GM18520 (cell line): ENCODE data around the gene LSR.
"Not testable (repeated sequence)": the region's sequence is repeated elsewhere in the genome, so short reads cannot be mapped to it uniquely, and the experiment has no call there.

Experiments used
- ATAC-seq: cut with Tn5 transposase; IDR thresholded peaks from one replicate; pipeline ENCODE4 v1.9.1; 2021; ENCODE audit not compliant: unreplicated experiment

Gene LSR

DNA sequence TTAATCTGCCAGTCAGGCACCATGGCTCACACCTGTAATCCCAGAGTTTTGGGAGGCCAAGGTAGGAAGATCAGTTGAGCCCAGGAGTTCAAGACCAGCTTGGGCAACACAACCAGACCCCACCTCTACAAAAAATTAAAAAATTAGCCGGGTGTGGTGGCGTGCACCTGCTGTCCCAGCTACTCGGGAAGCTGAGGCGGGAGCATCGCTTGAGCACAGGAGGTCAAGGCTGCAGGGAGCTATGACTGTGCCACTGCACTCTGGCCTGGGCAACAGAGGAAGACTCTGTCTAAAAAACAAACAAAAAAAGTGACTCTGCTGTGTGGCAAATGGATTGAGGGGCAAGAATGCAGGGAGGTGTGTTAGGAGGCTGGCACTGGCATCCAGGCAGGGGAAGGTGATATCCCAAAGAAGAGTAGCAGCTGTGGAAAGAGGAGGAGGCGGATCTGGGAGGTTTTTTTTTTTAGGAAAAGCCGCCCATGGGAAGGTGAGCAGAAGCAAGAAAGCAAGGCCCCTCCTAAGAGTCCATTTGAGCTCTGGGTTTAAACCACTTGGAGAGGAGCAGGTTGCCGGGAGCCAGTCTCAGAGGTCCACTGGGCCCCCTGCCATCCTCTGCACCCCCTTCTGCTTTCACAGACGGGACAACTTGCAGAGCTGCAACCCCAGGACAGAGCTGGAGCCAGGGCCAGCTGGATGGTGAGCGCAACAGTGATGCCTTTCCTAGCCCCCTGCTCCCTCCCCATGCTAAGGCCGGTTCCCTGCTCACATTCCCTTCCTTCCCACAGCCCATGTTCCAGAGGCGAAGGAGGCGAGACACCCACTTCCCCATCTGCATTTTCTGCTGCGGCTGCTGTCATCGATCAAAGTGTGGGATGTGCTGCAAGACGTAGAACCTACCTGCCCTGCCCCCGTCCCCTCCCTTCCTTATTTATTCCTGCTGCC lies 35.6 kb downstream of the LSR start:
- no peak for ATAC-seq

DNA sequence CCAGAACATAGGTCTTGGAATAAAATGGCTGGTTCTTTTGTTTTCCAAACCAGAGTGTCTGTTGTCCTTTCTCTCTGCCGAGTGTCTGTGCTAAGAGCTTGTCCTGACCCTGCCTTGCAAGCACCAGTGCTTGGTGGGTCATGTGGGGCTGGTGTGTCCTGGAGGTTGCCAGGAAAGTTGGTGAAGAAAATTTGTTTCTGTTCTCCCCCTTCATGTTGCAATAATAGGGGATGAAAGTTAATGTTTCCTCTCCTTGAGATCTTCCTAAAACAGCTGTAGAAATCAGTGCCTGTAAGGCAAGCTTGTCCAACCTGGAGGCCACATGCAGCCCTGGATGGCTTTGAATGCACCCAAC lies 36.3 kb downstream of the LSR start:
- ATAC-seq = no peak

DNA sequence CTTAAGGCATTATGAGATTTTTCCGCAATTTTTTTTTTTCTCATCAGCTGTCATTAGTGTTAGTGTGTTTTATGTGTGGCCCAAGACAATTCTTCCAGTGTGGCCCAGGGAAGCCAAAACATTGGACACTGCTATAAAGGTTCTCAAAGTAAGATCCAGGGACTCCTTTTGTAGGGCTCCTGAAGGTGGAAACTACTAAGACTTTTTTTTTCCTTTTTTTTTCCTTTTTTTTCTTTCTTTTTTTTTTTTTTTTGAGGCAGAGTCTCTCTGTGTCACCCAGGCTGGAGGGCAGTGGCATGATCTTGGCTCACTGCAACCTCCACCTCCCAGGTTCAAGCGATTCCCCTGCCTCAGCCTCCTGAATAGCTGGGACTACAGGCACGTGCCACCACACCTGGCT lies 36.7 kb downstream of the LSR start:
- ATAC-seq = not testable (repeated sequence)

DNA sequence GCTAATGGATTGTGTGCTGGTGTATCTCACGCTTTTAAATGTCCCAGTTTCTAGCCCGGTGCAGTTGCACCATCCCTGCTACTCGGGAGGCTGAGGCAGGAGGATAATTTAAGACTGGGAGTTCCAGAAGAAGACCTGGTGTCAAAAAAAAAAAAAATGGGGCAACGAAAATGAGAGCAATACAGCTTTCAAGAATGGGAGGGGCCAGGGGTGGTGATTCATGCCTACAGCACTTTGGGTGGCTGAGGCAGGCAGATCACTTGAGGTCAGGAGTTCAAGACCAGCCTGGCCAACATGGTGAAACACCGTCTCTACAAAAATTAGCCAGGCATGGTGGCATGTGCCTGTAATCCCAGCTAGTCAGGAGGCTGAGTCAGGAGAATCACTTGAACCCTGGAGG lies 37.3 kb downstream of the LSR start:
- not testable (repeated sequence) for ATAC-seq

DNA sequence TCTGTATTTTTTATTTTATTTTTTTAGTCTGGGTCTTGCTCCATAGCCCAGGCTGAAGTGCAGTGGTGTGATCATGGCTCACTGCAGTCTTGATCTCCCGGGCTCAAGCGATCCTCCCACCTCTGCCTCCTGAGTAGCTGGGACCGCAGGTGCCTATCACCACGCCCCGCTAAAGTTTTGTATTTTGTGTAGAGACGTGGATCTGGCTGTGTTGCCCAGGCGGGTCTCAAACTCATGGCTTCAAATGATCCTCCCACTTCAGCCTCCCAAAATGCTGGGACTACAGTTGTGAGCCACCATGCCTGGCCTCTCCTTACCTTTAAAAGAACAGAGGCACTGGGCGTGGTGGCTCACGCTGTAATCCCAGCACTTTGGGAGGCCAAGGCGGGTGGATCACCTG lies 38.9 kb downstream of the LSR start:
- ATAC-seq = no peak

DNA sequence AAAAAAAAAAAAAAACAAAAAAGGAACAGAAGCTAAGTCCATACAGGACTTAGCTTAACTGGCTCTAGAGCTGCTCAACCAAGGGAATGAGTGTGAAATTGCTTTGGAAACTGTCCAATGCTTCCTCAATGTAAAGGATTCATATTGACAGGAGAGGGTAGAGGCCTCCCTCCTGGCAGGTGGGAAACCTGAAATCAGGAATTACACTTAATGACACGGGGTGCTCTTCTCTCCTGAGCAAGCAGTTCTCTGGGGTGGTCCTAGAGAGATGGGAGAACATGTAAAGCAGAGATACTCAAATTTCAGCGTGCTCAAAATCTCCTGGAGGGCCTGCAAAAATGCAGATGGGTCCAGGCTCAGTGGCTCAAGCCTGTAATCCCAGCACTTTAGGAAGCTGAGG lies 39.5 kb downstream of the LSR start:
- ATAC-seq = no peak

DNA sequence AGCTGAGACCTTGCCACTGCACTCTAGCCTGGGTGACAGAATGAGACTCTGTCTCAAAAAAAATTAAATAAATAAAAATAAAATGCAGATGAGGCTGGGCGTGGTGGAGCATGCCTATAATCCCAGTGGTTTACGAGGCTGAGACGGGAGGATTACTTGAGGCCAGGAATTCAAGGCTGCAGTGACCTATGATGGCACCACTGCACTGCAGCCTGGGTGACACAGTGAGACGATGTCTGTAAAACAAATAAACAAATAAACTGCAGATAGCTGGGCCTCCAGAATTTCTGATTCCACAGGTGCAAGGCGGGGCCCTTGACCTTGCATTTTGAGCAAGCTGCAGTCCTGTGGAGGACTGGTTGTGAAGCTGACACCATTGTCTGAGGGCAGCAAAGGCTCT lies 40.1 kb downstream of the LSR start:
- ATAC-seq = no peak

DNA sequence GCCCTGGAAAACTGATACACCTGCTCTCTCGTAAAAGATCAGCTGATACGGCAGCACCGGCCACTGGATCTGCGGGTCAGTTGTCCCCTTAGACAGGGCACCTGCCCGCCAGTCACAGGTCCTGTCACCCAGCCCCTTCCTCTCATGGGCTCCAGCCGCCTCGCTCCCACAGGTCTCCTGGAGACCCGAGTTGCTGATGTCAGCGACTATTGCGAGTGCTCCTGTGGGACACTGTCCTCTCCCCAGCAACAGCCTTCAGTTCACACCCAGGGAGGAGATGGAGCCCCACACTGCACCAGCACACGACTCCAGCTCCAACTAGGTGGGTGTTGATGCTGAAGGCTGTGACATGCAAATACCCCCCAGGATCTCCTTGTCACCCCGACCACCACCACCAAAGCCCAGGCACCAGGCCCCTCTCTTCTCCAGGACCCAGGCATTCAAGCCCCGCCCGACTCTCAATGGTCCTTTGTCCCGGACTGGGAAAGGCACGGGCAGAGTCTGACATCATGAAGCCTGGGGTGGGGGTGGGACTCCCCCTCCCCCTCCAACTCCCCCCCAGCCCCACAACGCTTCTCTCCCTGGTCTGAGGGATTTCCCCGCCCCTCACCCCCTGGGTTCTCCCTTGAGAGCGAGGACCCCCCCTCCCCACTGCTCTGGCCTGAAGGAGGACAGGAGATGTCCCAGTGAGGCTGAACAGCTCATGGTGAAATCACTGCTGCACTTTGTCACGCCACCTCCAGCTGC lies 41.8 kb downstream of the LSR start:
- ATAC-seq = no peak

DNA sequence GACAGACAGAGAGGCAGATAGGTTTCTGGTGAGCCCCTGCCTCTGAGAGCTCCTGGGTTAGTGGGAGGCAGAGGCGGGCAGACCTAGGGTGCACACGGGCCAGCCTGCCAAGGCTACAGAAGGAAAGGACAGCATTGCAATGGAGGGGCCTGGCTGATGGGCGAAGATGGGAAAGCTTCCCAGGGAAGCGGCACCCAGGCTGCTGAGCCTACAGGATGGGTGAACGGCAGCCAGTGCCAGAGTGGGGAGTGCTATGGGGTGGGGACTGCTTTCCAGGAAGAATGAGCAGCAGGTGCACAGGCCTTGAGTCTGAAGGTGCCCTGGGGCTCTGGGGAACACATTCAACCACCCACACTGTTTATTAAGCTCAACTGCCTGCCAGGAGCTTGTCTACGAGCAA lies 42.5 kb downstream of the LSR start:
- ATAC-seq = no peak

DNA sequence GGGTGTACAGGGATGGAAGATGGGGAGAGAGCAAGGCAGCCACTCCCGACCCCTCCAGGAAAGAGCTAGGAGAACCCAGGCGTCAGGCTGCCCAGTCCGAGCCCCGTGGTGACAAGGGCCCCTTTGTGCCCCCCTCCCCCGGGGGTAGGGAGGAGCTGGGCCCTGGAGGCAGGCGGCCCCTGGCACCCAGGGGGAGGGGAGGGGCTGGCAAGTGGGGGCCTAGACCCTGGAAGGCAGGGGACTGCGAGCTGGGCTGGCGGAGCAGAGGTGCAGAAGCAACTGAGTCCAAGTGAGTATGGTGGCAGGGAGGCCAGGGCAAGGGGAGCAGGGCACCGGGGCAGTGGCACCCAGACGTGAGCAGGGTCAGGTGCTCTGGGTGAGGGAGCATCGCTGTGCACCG lies 43.1 kb downstream of the LSR start, which contains the start of gene MAG:
Gene MAG, plus strand, starts transcription at position 246 of the 400 bp plus-strand sequence. CDS start 3,248 bp downstream, outside the sequence.
- ATAC-seq = no peak

DNA sequence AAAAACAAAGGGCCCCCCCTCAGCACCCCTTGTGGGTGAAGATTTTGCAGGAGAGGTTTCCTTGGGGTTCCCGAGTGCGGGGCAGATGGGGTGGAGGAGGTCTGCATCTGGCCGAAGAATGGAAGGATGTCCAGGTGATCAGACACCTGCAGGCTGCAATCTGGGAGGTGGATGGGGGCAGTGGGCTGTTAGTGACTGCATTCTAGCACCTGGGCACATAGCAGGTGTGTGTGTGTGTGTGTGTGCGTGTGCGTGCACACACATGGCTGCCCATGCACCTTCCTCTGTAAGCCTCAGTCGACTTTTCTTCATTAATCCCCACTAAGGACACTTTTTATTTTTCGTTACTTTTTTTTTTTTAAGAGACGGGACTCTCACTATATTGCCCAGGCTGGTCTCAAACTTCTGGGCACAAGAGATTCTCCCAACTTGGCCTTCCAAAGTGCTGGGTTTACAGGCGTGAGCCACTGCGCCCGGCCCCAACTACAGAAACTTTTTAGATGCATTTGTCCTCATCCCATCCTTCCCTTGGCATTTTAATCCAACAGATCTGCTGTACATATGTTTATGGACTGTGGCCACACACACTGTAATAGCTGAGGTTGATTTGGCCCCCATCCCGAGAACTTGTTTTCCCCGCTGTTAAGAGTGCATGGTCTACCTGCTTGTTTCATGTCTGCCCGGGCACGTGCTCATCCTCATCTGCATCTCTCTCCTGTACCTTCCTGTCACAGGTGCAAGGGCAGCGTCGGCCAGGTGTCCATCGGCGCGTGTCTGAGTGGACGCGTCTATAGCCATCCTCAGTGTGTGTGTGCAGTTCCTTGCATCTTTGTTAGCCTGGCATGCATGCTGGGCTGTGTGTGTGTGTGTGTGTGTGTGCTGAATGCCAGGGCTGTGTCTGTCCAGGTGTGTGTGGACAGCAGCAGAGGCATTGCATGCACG lies 43.9 kb downstream of the LSR start:
- ATAC-seq = no peak

DNA sequence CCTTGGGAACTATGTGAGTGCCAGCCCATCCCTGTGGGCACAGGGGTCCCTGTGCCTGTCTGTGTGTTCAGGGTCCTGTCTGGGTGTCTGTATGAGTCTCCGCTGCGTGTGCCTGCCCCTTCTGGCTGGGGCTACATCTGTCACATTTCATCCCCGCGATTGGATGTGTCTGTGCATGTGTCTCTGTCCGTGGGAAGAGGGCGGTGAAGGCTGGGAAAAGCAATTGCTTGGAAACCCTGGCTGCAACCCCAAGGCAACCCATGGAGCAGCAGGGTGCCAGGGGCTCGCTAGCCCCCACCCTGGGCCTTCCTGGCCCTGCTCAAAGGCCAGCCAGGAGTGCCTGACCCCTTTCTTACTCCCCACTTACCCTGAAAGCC lies 44.5 kb downstream of the LSR start:
- ATAC-seq = no peak

DNA sequence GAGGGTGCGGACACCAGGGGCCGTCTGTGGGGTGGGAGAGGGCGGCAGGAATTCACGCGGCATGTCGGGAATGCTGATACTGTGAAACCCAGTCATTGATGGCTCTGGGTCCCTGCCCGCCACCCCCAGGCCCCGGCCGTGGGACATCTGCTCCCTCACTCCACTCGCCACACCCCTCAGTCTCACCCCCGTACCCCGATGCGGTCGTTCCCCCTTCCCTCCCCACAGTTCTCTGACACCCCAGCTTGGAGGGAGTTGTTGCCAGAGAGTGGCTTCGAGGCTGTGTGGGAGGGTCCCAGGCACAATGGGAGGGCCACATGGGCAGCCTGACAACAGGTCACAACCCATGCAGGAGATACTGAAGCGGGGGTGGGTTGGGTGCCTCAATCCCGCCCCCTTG lies 45.0 kb downstream of the LSR start:
- ATAC-seq = no peak

DNA sequence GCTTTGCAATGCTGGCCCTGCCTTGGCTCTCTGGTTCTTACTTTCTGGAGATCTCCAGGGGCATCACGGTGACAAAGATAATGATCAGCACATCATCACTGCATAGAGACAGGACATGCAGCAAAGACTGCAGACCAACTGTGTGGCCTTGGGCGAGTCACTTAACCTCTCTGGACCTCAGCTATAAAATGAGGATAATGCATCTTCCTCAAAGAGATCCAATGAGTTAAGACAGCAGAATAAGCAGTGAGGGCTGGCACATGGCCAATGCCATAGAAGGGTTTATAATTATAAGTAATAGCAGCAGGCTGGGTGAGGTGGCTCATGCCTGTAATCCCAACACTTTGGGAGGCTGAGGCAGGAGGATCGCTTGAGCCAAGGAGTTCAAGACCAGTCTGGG lies 45.5 kb downstream of the LSR start:
- ATAC-seq = no peak

DNA sequence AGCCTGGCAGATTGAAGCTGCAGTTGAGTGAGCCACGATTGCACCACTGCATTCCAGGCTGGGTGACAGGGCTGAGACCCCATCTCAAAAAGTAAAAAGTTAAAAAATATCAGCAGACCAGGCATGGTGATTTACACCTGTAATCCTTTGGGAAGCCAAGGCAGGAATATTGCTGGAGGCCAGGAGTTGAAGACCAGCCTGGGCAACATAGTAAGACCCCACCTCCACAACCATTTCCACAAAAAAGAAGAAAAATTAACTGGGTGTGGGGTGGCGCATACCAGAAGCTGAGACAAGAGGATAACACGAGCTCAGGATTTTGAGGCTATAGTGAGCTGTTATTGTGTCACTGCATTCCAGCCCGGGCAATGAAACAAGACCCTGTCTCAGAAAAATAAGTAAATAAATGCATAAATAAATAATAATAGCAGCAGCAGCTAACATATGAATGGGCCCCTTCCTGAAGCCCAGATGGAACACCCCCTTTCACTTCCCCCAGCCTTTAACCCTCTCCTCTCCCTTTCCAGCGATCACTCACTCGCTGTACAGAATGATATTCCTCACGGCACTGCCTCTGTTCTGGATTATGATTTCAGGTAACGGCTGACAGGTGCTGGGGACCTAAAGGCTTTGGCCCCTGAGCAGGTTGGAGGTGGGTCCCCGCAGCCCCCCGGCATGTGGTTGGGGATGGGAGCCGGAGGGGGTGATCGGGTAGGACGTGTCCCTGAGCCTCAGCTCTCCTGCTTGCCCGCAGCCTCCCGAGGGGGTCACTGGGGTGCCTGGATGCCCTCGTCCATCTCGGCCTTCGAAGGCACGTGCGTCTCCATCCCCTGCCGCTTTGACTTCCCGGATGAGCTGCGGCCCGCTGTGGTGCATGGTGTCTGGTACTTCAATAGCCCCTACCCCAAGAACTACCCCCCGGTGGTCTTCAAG lies 46.3 kb downstream of the LSR start:
- no peak for ATAC-seq

DNA sequence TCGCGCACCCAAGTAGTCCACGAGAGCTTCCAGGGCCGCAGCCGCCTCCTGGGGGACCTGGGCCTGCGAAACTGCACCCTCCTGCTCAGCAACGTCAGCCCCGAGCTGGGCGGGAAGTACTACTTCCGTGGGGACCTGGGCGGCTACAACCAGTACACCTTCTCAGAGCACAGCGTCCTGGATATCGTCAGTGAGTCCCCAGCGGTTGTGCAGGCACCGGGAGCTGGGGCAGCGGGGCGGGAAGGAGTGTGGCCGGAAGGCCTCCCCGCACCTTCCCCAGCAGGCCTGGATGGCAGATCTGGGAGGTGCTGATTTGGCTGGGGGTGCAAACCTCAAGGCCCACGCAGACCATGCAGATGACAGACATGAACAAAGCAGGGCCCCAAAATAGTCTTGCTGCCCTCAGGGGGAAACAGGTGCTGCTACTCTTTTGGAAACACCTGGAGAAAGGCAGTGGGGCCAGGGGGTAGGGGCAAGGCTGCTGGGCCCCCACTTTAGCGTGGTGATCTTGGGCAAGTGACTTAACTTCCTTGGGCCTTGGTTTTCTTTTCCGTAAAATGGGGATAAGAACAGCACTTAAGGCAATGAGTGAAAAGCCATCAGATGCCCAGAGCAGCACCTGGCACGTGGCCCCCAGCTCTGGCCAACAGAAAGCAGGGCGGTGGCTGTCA lies 47.1 kb downstream of the LSR start:
- ATAC-seq = no peak

DNA sequence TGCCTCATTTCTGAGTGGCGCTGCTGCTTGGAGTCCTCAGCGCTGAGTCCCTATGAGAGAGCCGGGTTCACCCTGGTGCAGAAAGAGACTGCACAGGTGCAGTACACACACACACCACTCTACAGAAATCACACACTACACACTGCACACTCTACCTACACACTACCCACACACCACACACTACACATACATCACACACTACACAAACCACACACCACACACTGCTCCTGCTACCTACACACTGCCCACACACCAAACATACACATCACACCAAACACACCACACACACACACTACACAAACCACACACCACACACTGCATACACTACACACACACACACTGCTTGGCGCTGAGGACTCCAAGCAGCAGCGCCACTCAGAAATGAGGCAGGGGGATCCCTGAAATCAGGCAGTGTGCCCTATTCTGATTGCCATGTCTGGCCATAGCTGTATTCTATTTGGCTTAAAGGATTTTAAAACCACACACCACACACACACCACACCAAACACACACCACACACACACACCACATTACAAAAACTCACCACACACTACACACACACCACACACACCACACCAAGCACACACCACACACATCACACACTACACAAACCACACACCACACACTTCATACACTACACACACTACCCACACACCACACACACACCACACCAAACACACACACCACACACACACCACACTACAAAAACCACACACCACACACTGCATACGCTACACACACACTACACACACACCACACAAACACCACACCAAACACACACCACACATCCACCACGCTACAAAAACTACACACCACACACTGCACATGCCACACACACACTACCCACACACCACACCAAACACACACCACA lies 48.1 kb downstream of the LSR start:
- ATAC-seq = no peak

DNA sequence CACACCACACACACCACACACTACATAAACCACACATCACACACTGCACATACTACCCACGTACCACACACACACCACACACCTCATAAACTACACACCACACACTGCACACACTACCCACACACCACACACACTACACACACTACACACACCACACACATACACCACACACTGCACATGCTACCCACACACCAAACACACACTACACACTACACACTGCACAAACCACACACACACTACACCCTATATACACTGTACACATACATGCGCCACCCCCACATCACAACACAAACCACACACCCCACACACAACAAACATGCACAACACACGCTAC lies 48.7 kb downstream of the LSR start:
- ATAC-seq = no peak

DNA sequence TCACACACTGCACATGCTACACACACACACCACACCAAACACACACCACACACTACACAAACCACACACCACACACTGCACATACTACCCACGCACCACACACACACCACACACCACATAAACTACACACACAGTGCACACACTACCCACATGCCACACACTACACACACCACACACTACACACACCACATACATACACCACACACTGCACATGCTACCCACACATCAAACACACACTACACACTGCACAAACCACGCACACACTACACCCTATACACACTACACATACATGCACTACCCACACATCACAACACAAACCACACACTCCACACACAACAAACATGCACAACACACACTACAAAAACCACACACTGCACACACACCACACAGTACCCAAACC lies 49.1 kb downstream of the LSR start:
- ATAC-seq = no peak
